PC-9 (cell line): ENCODE results near the gene ACYP2. TPM values are rescaled to one million over a fixed set of nuclear protein-coding genes. Genes with fewer than 3 reads are reported as not detected.

Source experiments
- BruUV-seq: library from RNA; stranded (reverse); fragments of 400-500 nt; replicated peaks from 2 replicates; lab custom pipeline; 2021; lab: Mats Ljungman, UMichigan
- CTCF ChIA-PET: fragments of 300-600 bp; sonication (Branson Sonifier 250); formaldehyde crosslinking; loops from one replicate; lab custom pipeline; 2022; ENCODE audit warnings: antibody characterized with exemption; lab: Charles Lee
- POLR2A ChIA-PET: fragments of 300-600 bp; sonication (Branson Sonifier 250); formaldehyde crosslinking; loops from one replicate; lab custom pipeline; 2022; ENCODE audit warnings: antibody characterized with exemption; ENCODE audit not compliant: unreplicated experiment; lab: Charles Lee
- DNase-seq, 2 experiments: peaks; one replicate each; pipeline versions ENCODE4 v3.0.0 to v3.0.0-alpha.2; 2015 to 2022; ENCODE audit warnings: mixed read lengths in 1 of 2
- H2AFZ ChIP-seq: fragments of 200-600 bp; sonication (generic); 2 replicates; pipeline ENCODE4 v1.8.1; 2017; ENCODE audit warnings: antibody characterized with exemption
- H3F3A ChIP-seq: fragments of 200-600 bp; sonication (generic); 2 replicates; pipeline ENCODE4 v1.8.1; 2017; ENCODE audit warnings: antibody characterized with exemption, mild to moderate bottlenecking, low read depth; ENCODE audit not compliant: insufficient read depth
- H3K27ac ChIP-seq: fragments of 200-600 bp; sonication (generic); 2 replicates; pipeline ENCODE4 v1.6.1; 2016; ENCODE audit warnings: mixed run types
- H3K27me3 ChIP-seq: fragments of 200-600 bp; sonication (generic); 2 replicates; pipeline ENCODE4 v1.6.1; 2016; ENCODE audit warnings: low read depth, mixed run types; ENCODE audit not compliant: insufficient read depth
- H3K36me3 ChIP-seq: fragments of 200-600 bp; sonication (generic); 2 replicates; pipeline ENCODE4 v1.6.1; 2016; ENCODE audit warnings: low read depth, mixed run types
- H3K4me1 ChIP-seq: fragments of 200-600 bp; sonication (generic); replicated peaks from 2 replicates; pipeline ENCODE4 v1.6.1; 2016; ENCODE audit warnings: mixed run types; ENCODE audit not compliant: insufficient read depth
- H3K4me2 ChIP-seq: fragments of 200-600 bp; sonication (generic); 2 replicates; pipeline ENCODE4 v1.6.1; 2017; ENCODE audit warnings: mixed run types
- H3K4me3 ChIP-seq: fragments of 200-600 bp; sonication (generic); 2 replicates; pipeline ENCODE4 v1.6.1; 2016; ENCODE audit warnings: mixed run types
- H3K79me2 ChIP-seq: fragments of 200-600 bp; sonication (generic); 2 replicates; pipeline ENCODE4 v1.6.1; 2017; ENCODE audit warnings: low read depth, mixed run types
- H3K9me2 ChIP-seq: fragments of 200-600 bp; sonication (generic); 2 replicates; pipeline ENCODE4 v1.8.1; 2017; ENCODE audit warnings: mild to moderate bottlenecking; ENCODE audit not compliant: insufficient read depth
- H3K9me3 ChIP-seq: fragments of 200-600 bp; sonication (generic); 2 replicates; pipeline ENCODE4 v1.8.1; 2016; ENCODE audit warnings: low read depth; ENCODE audit not compliant: insufficient read depth
- H4K20me1 ChIP-seq: fragments of 200-600 bp; sonication (generic); 2 replicates; pipeline ENCODE4 v1.8.1; 2017; ENCODE audit not compliant: insufficient read depth
- EZH2 ChIP-seq: fragments of 200-600 bp; sonication (generic); IDR thresholded peaks from 2 replicates; pipeline ENCODE4 v1.8.0; 2017; ENCODE audit warnings: antibody characterized with exemption, low read depth
- intact Hi-C: fragments of 100-400 bp; cut with micrococcal nuclease; formaldehyde crosslinking; loops from one replicate; pipeline ENCODE4 v1.10.0; 2022; ENCODE audit not compliant: unreplicated experiment
- total RNA-seq: library from RNA; stranded (reverse); gene quantifications from 2 replicates; pipeline ENCODE4 v1.2.3, GENCODE V29; 2021
- TF ChIP-seq, protein P1 (sequence below): fragments of 200-600 bp; sonication (generic); conservative IDR thresholded peaks from 2 replicates; pipeline ENCODE4 v1.6.1; 2017; ENCODE audit warnings: mixed run types, antibody characterized with exemption, mild to moderate bottlenecking, moderate library complexity

The ACYP2 gene
- total RNA-seq, 1 experiment from 2014 or later: 25.9 TPM

DNA sequence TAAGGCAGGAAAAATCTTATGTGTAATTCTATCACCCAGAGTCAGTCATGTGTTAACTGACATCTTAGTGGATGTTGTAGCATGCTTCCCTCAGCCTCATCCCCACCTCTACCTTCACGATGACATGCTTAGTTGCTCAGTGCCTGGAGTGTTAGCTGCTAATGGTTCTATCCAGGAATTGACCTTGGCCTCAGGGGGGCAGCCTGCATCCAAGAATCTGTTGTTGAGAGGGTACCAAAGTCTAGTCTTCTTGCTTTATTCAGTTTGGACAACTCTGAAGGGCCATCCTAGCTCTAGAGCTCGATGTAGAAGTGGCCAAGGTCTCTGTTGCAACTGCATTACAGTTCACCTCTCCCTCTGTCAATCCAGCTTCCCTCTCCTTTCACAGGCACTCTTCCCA, 61.2 kb downstream of the ACYP2 start:
- DNase-seq: peak in 1 of 2 experiments; percentile 40
- Histone ChIP-seq H3K4me2 (no peak overlapping the region), H3K79me2 (no peaks in the 10 kb centered on the region), H3K9me3 (no peaks in the 10 kb centered on the region), H3K9me2 (no peaks in the 10 kb centered on the region), H3K27ac (no peak overlapping the region), H2AFZ (no peak overlapping the region), H4K20me1 (no peaks in the 10 kb centered on the region), H3F3A (no peaks in the 10 kb centered on the region), H3K36me3 (no peaks in the 10 kb centered on the region), H3K27me3 (no peaks in the 10 kb centered on the region), H3K4me3 (no peak overlapping the region), H3K4me1 (no peaks in the 10 kb centered on the region)
- intact Hi-C loops: loop anchor here (1.0 to 5.0 kb wide), 3 partner anchors 280 to 526 kb away; partner anchors contain the start of gene SPTBN1
- ChIA-PET POLR2A (no interaction called here), CTCF (interaction anchor here (0.6 to 1.1 kb wide), 2 partner anchors 528 to 890 kb away, joined by 4 read pairs; no protein-coding TSS in a partner anchor)
- no TSS peak for BruUV-seq
- no peak for TF ChIP-seq EZH2
- TF ChIP-seq, protein P1, sequence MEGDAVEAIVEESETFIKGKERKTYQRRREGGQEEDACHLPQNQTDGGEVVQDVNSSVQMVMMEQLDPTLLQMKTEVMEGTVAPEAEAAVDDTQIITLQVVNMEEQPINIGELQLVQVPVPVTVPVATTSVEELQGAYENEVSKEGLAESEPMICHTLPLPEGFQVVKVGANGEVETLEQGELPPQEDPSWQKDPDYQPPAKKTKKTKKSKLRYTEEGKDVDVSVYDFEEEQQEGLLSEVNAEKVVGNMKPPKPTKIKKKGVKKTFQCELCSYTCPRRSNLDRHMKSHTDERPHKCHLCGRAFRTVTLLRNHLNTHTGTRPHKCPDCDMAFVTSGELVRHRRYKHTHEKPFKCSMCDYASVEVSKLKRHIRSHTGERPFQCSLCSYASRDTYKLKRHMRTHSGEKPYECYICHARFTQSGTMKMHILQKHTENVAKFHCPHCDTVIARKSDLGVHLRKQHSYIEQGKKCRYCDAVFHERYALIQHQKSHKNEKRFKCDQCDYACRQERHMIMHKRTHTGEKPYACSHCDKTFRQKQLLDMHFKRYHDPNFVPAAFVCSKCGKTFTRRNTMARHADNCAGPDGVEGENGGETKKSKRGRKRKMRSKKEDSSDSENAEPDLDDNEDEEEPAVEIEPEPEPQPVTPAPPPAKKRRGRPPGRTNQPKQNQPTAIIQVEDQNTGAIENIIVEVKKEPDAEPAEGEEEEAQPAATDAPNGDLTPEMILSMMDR: peak; percentile 46

DNA sequence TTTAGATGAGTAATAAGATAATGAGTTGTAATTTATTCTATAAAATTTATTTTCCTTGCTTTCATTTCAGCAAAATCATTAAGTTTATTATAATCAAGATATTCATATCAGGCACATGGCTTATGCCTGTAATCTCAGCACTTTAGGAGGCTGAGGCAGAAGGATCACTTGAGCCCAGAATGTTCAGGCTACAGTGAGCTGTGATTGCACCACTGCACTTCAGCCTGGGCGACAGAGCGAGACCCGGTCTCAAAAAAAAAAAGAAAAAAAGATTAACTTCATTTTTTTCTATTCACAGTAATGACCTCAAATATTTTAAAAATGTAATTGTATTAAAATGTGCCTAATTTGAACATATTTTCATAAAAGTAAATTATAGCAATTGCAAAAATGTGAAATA, 67.9 kb downstream of the ACYP2 start:
- no peak for DNase-seq
- Histone ChIP-seq H3F3A (no peaks in the 10 kb centered on the region), H3K79me2 (no peaks in the 10 kb centered on the region), H3K27me3 (no peaks in the 10 kb centered on the region), H3K27ac (no peak overlapping the region), H3K9me2 (no peaks in the 10 kb centered on the region), H3K36me3 (no peaks in the 10 kb centered on the region), H3K4me3 (no peak overlapping the region), H3K4me2 (no peak overlapping the region), H3K4me1 (no peaks in the 10 kb centered on the region), H3K9me3 (no peaks in the 10 kb centered on the region), H4K20me1 (no peaks in the 10 kb centered on the region), H2AFZ (no peak overlapping the region)
- intact Hi-C loops: no loop called here
- TF ChIP-seq, protein P1: no peak
- TF ChIP-seq EZH2: no peak
- CTCF ChIA-PET: no interaction called here
- POLR2A ChIA-PET: no interaction called here
- no TSS peak for BruUV-seq

DNA sequence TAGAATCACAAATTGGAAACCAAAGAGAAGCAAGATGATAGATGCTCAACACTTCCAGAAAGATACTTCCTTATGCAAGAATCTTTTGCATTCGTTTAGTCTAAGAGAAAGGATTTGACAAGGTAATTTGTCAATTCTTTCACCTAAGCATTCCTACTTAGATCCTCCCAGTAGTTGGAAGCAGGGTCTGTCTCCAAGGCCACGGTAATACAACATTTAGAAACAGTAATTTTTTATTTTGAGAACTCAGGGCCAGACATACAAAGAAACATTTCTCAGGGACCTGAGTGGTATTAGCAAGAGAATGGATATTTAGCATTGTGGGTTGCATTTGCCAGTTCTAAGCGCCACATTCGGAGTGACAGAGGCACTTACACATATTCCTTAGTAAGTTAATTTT, 68.6 kb downstream of the ACYP2 start:
- no peaks in the 10 kb centered on the region for H3F3A ChIP-seq
- H3K27me3 ChIP-seq: no peaks in the 10 kb centered on the region
- H2AFZ ChIP-seq: no peak overlapping the region
- intact Hi-C loops: no loop called here
- ChIA-PET POLR2A (no interaction called here), CTCF (no interaction called here)
- no peaks in the 10 kb centered on the region for H4K20me1 ChIP-seq
- DNase-seq: no peak
- no peak overlapping the region for H3K4me3 ChIP-seq
- H3K9me3 ChIP-seq: no peaks in the 10 kb centered on the region
- H3K79me2 ChIP-seq: no peaks in the 10 kb centered on the region
- TF ChIP-seq, protein P1: no peak
- TF ChIP-seq EZH2: no peak
- H3K4me1 ChIP-seq: no peaks in the 10 kb centered on the region
- no peaks in the 10 kb centered on the region for H3K9me2 ChIP-seq
- no TSS peak for BruUV-seq
- no peaks in the 10 kb centered on the region for H3K36me3 ChIP-seq
- H3K4me2 ChIP-seq: no peak overlapping the region
- H3K27ac ChIP-seq: no peak overlapping the region
